Loucy (cell line): ENCODE data around the gene CD27.
A peak's percentile ranks its signal among the peaks of the same experiment; 100 is the strongest.

ENCODE experiments used
- H2AFZ ChIP-seq: fragments of 200-600 bp; sonication (generic); 2 replicates; pipeline ENCODE4 v1.6.0; 2016; ENCODE audit warnings: antibody characterized with exemption, mild to moderate bottlenecking, low read length, moderate library complexity
- H3F3A ChIP-seq: fragments of 200-600 bp; 2 replicates; pipeline ENCODE4 v1.6.0; 2016; ENCODE audit warnings: antibody characterized with exemption, low read depth, mild to moderate bottlenecking
- H3K27me3 ChIP-seq: fragments of 200-600 bp; sonication (generic); 2 replicates; pipeline ENCODE4 v1.6.1; 2014; ENCODE audit warnings: low read length, mild to moderate bottlenecking; ENCODE audit not compliant: insufficient read depth, poor library complexity, severe bottlenecking
- H3K36me3 ChIP-seq: fragments of 200-600 bp; sonication (generic); 2 replicates; pipeline ENCODE4 v1.6.1; 2016; ENCODE audit warnings: low read length; ENCODE audit not compliant: insufficient read depth
- H3K4me1 ChIP-seq: fragments of 200-600 bp; sonication (generic); 2 replicates; pipeline ENCODE4 v1.5.1; 2014; ENCODE audit warnings: low read length, mild to moderate bottlenecking; ENCODE audit not compliant: insufficient read depth, poor library complexity, severe bottlenecking
- H3K4me2 ChIP-seq: fragments of 200-600 bp; sonication (generic); 2 replicates; pipeline ENCODE4 v1.6.0; 2014; ENCODE audit warnings: antibody characterized with exemption, low read length, low read depth, mild to moderate bottlenecking; ENCODE audit not compliant: poor library complexity, severe bottlenecking
- H3K4me3 ChIP-seq: fragments of 200-600 bp; sonication (generic); 2 replicates; pipeline ENCODE4 v1.5.1; 2014; ENCODE audit warnings: low read length, mild to moderate bottlenecking, mixed read lengths; ENCODE audit not compliant: poor library complexity, severe bottlenecking
- H3K79me2 ChIP-seq: fragments of 200-600 bp; sonication (generic); 2 replicates; pipeline ENCODE4 v1.6.1; 2014; ENCODE audit warnings: low read length; ENCODE audit not compliant: insufficient read depth
- H3K9ac ChIP-seq: fragments of 200-600 bp; sonication (generic); 2 replicates; pipeline ENCODE4 v1.6.0; 2014; ENCODE audit warnings: mild to moderate bottlenecking, low read depth, low read length, moderate library complexity; ENCODE audit not compliant: poor library complexity, severe bottlenecking
- H3K9me2 ChIP-seq: fragments of 200-600 bp; sonication (generic); replicated peaks from 2 replicates; pipeline ENCODE4 v1.6.1; 2016; ENCODE audit warnings: low read depth, low read length, mixed read lengths
- H3K9me3 ChIP-seq: fragments of 200-600 bp; sonication (generic); 2 replicates; pipeline ENCODE4 v1.6.1; 2014; ENCODE audit warnings: mild to moderate bottlenecking, antibody characterized with exemption, low read length, low read depth; ENCODE audit not compliant: insufficient read depth
- H4K20me1 ChIP-seq: fragments of 200-600 bp; sonication (generic); 2 replicates; pipeline ENCODE4 v1.6.0; 2014; ENCODE audit warnings: antibody characterized with exemption, low read length, mild to moderate bottlenecking; ENCODE audit not compliant: insufficient read depth, poor library complexity, severe bottlenecking
- EZH2phosphoT487 ChIP-seq: fragments of 200-600 bp; IDR thresholded peaks from 2 replicates; pipeline ENCODE4 v1.6.1; 2018; ENCODE audit warnings: antibody characterized with exemption, mild to moderate bottlenecking, moderate library complexity, borderline replicate concordance
- TF ChIP-seq, protein P1 (sequence below): fragments of 200-600 bp; sonication (generic); conservative IDR thresholded peaks from 2 replicates; pipeline ENCODE4 v1.5.1; 2014; ENCODE audit warnings: mild to moderate bottlenecking, antibody characterized with exemption, low read length

The CD27 gene

GRCh38 chr12:6444704-6445688 is at the start of gene CD27:
Gene CD27, plus strand, starts transcription at chr12:6444955. Its CDS starts 141 bp downstream, at chr12:6445096.
- TF ChIP-seq EZH2phosphoT487 = no peak
- TF ChIP-seq, protein P1, sequence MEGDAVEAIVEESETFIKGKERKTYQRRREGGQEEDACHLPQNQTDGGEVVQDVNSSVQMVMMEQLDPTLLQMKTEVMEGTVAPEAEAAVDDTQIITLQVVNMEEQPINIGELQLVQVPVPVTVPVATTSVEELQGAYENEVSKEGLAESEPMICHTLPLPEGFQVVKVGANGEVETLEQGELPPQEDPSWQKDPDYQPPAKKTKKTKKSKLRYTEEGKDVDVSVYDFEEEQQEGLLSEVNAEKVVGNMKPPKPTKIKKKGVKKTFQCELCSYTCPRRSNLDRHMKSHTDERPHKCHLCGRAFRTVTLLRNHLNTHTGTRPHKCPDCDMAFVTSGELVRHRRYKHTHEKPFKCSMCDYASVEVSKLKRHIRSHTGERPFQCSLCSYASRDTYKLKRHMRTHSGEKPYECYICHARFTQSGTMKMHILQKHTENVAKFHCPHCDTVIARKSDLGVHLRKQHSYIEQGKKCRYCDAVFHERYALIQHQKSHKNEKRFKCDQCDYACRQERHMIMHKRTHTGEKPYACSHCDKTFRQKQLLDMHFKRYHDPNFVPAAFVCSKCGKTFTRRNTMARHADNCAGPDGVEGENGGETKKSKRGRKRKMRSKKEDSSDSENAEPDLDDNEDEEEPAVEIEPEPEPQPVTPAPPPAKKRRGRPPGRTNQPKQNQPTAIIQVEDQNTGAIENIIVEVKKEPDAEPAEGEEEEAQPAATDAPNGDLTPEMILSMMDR = no peak
- H3K27me3 ChIP-seq = no peaks in the 10 kb centered on the region
- H4K20me1 ChIP-seq = no peaks in the 10 kb centered on the region
- H3F3A ChIP-seq = no peaks in the 10 kb centered on the region
- peaks cover 22% of the 10 kb centered on the region for H3K4me1 ChIP-seq
- H3K36me3 ChIP-seq = no peaks in the 10 kb centered on the region
- no peaks in the 10 kb centered on the region for H3K9me2 ChIP-seq
- H3K4me3 ChIP-seq = no peak within 1 kb of the TSS
- 0 out of 2 replicates have a peak within 1 kb of the TSS, but pooled peaks have one; percentile 54 for H2AFZ ChIP-seq
- H3K9ac ChIP-seq = peak within 1 kb of the TSS; percentile 32
- H3K9me3 ChIP-seq = no peaks in the 10 kb centered on the region
- peak within 1 kb of the TSS; percentile 40 for H3K4me2 ChIP-seq
- peaks cover 2% of the 10 kb centered on the region; the same call in 1 of the 2 replicates for H3K79me2 ChIP-seq

GRCh38 chr12:6396031-6396430 is 48.7 kb upstream of the CD27 start:
- Histone ChIP-seq H3K79me2 (no peaks in the 10 kb centered on the region), H3K4me1 (no peaks in the 10 kb centered on the region), H3K9me2 (no peaks in the 10 kb centered on the region), H3K9ac (no peak overlapping the region), H3K27me3 (no peaks in the 10 kb centered on the region), H3K4me2 (no peak overlapping the region), H3F3A (no peaks in the 10 kb centered on the region), H3K9me3 (no peaks in the 10 kb centered on the region), H3K36me3 (no peaks in the 10 kb centered on the region), H2AFZ (no peak overlapping the region), H4K20me1 (no peaks in the 10 kb centered on the region), H3K4me3 (no peak overlapping the region)
- TF ChIP-seq, protein P1 = no peak
- TF ChIP-seq EZH2phosphoT487 = no peak

DNA sequence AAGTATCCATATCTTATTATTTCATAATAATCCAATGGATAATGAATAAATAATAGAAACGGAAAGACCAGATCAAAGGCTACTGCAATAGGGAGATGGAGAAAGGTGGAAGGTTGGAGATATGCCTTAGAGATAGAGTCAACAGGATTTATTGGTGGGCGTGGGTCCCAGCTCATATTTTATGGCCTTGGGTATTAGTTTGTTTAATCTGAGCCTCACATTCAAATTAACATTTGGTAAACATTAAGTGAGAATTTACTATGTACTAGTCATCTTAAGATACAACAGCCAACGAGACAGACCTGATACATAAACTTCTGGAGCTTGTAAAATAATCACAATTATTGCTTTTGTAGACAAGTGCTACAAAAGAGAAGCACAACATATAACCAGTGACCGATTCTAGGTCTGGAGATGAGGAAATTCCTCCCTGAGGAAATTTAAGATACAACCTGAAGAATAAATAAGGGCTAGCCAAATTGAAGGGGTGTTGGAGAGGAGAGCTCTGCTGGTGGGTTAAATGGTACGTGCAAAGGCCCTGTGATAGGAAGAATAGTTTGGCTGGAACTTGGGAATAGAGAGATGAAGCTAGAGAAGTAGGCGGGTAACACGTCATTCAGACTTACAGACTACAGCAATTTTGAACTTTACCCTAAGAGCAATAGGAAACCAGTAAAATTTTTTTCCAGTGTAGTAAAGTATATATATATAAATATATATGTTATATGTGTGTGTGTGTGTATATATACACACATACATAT is 44.7 kb upstream of the CD27 start:
- H3K36me3 ChIP-seq = no peaks in the 10 kb centered on the region
- TF ChIP-seq, protein P1 = no peak
- TF ChIP-seq EZH2phosphoT487 = no peak
- H3K4me2 ChIP-seq = no peak overlapping the region
- no peaks in the 10 kb centered on the region for H3K9me3 ChIP-seq
- no peaks in the 10 kb centered on the region for H3K4me1 ChIP-seq
- H2AFZ ChIP-seq = no peak overlapping the region
- no peaks in the 10 kb centered on the region for H3K79me2 ChIP-seq
- no peaks in the 10 kb centered on the region for H3F3A ChIP-seq
- H3K27me3 ChIP-seq = no peaks in the 10 kb centered on the region
- no peak overlapping the region for H3K4me3 ChIP-seq
- H3K9ac ChIP-seq = no peak overlapping the region
- H3K9me2 ChIP-seq = no peaks in the 10 kb centered on the region
- no peaks in the 10 kb centered on the region for H4K20me1 ChIP-seq
